IPS-15b (cell line): ENCODE data around the gene C2orf68.
"Not testable (repeated sequence)": the region's sequence is repeated elsewhere in the genome, so short reads cannot be mapped to it uniquely, and the experiment has no call there.

Source experiments
- H3K27me3 ChIP-seq: one replicate; pipeline ENCODE4 v1.6.1; 2013; ENCODE audit warnings: low read length; ENCODE audit not compliant: control insufficient read depth, insufficient read depth
- H3K36me3 ChIP-seq: one replicate; pipeline ENCODE4 v1.6.1; 2013; ENCODE audit warnings: low read length; ENCODE audit not compliant: control insufficient read depth, insufficient read depth
- H3K4me1 ChIP-seq: one replicate; pipeline ENCODE4 v1.6.1; 2013; ENCODE audit warnings: mild to moderate bottlenecking, low read length; ENCODE audit not compliant: control insufficient read depth, insufficient read depth
- H3K4me3 ChIP-seq: one replicate; pipeline ENCODE4 v1.5.1; 2013; ENCODE audit warnings: low read depth, low read length
- H3K9ac ChIP-seq: one replicate; pipeline ENCODE4 v1.6.1; 2013; ENCODE audit warnings: low read depth, mild to moderate bottlenecking, low read length
- H3K9me3 ChIP-seq: one replicate; pipeline ENCODE4 v1.6.1; 2013; ENCODE audit warnings: mild to moderate bottlenecking, low read length; ENCODE audit not compliant: control insufficient read depth, insufficient read depth

C2orf68 gene

DNA sequence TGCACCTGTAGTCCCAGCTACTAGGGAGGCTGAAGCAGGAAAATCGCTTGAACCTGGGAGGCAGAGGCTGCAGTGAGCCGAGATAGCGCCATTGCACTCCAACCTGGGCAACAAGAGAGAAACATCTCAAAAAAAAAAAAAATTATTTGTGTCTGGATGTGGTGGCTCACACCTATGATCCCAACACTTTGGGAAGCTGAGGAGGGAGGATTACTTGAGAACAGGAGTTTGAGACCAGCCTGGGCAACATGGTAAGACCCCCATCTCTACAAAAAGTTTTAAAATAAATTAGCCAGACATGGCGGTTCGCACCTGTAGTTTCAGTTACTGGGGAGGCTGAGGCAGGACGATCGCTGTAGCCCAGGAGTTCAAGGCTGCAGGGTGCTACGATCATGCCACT lies 36.1 kb downstream of the C2orf68 start:
- H3K9ac ChIP-seq: no peak overlapping the region

GRCh38 chr2:85566265-85566664 lies 45.6 kb downstream of the C2orf68 start:
- Histone ChIP-seq H3K4me3 (no peak overlapping the region), H3K36me3 (no peaks in the 10 kb centered on the region), H3K4me1 (no peaks in the 10 kb centered on the region), H3K27me3 (peaks cover 24% of the 10 kb centered on the region), H3K9me3 (no peaks in the 10 kb centered on the region), H3K9ac (no peak overlapping the region)

More for the DNA sequence above, 36.1 kb downstream of the C2orf68 start:
- no peaks in the 10 kb centered on the region for H3K9me3 ChIP-seq
- peaks cover 18% of the 10 kb centered on the region for H3K27me3 ChIP-seq
- H3K36me3 ChIP-seq: no peaks in the 10 kb centered on the region
- H3K4me1 ChIP-seq: peaks cover 11% of the 10 kb centered on the region
- H3K4me3 ChIP-seq: no peak overlapping the region

- Histone ChIP-seq H3K9ac (no peak overlapping the region), H3K4me1 (no peaks in the 10 kb centered on the region), H3K36me3 (peaks cover 2% of the 10 kb centered on the region), H3K4me3 (no peak overlapping the region), H3K27me3 (peaks cover 6% of the 10 kb centered on the region), H3K9me3 (no peaks in the 10 kb centered on the region)
Measured at GRCh38 chr2:85564144-85564563, 47.7 kb downstream of the C2orf68 start.

- Histone ChIP-seq H3K9ac (peak within 1 kb of the TSS; percentile 93), H3K4me1 (no peaks in the 10 kb centered on the region), H3K4me3 (peak within 1 kb of the TSS; percentile 97), H3K27me3 (no peaks in the 10 kb centered on the region), H3K9me3 (no peaks in the 10 kb centered on the region), H3K36me3 (peaks cover 10% of the 10 kb centered on the region)
Measured at GRCh38 chr2:85561280-85562212, 50.3 kb downstream of the C2orf68 start, which contains the start of gene GGCX. Gene GGCX, minus strand, starts transcription at chr2:85561493. Its CDS starts 65 bp downstream, at chr2:85561428.

DNA sequence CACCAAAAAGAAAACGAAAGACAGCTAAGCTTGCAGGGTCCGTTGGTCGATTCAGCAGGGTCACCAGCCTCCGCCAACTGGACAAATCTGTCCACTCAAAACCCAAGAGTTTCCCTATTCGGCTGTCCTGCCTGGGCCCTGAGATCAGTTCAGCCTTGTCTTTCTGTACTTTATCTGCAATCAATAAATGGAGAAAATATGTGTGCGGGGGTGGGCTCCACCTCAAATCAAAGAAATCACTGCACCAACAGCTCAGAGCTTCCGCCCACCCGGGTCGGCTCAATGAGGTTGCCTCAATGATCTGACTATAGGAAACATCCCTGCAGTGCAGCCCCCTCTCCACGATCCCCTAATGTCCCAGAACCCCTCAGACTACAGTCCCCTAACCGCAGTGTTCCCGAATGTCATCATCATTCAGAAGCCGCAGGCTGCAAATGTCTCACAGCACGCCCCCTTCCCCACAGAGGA lies 51.0 kb downstream of the C2orf68 start:
- H3K36me3 ChIP-seq: peaks cover 10% of the 10 kb centered on the region
- peak overlapping the region; percentile 9 for H3K9ac ChIP-seq
- H3K9me3 ChIP-seq: no peaks in the 10 kb centered on the region
- H3K4me1 ChIP-seq: no peaks in the 10 kb centered on the region
- peak overlapping the region; percentile 97 for H3K4me3 ChIP-seq
- H3K27me3 ChIP-seq: no peaks in the 10 kb centered on the region

DNA sequence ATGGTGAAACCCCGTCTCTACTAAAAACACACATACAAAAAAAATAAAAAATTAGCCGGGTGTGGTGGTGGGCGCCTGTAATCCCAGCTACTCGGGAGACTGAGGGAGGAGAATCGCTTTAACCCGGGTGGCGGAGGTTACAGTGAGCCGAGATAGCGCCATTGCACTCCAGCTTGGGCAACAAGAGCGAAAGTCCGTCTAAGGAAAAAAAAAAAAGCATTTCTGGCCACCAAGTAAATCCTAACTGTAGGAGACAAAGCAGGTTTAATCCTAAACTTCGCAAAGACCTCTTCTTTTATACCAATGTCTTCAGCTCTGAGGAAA lies 51.5 kb downstream of the C2orf68 start:
- H3K36me3 ChIP-seq, H3K4me1 ChIP-seq, H3K9ac ChIP-seq, H3K9me3 ChIP-seq, H3K27me3 ChIP-seq: not testable (repeated sequence)
- peak overlapping the region; percentile 97 for H3K4me3 ChIP-seq

GRCh38 chr2:85558160-85558559 lies 53.7 kb downstream of the C2orf68 start:
- Histone ChIP-seq H3K36me3 (peaks cover 18% of the 10 kb centered on the region), H3K4me3 (no peak overlapping the region), H3K9me3 (no peaks in the 10 kb centered on the region), H3K9ac (no peak overlapping the region), H3K4me1 (no peaks in the 10 kb centered on the region), H3K27me3 (no peaks in the 10 kb centered on the region)

- Histone ChIP-seq H3K4me3 (no peak overlapping the region), H3K27me3 (no peaks in the 10 kb centered on the region), H3K36me3 (peaks cover 25% of the 10 kb centered on the region), H3K4me1 (no peaks in the 10 kb centered on the region), H3K9ac (no peak overlapping the region), H3K9me3 (no peaks in the 10 kb centered on the region)
Measured at GRCh38 chr2:85557130-85557529, 54.7 kb downstream of the C2orf68 start.
